Rectal smooth muscle tissue (tissue), 1 donor: ENCODE data around the gene ARHGAP22.

Experiments
- H3K27ac ChIP-seq: one replicate; pipeline ENCODE4 v1.7.0; 2013; ENCODE audit warnings: low read depth, low read length, inconsistent platforms
- H3K27me3 ChIP-seq: one replicate; pipeline ENCODE4 v1.7.0; 2013; ENCODE audit warnings: low read length; ENCODE audit not compliant: control insufficient read depth, insufficient read depth
- H3K36me3 ChIP-seq: one replicate; pipeline ENCODE4 v1.7.0; 2013; ENCODE audit warnings: low read length; ENCODE audit not compliant: control insufficient read depth, insufficient read depth
- H3K4me1 ChIP-seq: one replicate; pipeline ENCODE4 v1.7.0; 2013; ENCODE audit warnings: low read length; ENCODE audit not compliant: control insufficient read depth, insufficient read depth
- H3K4me3 ChIP-seq: one replicate; pipeline ENCODE4 v1.7.0; 2013; ENCODE audit warnings: low read length
- H3K9ac ChIP-seq: one replicate; pipeline ENCODE4 v1.7.0; 2013; ENCODE audit warnings: low read length

ARHGAP22 gene

GRCh38 chr10:48567346-48567745, 37.5 kb downstream of the ARHGAP22 start:
- Histone ChIP-seq H3K27me3 (no peaks in the 10 kb centered on the region), H3K27ac (no peak overlapping the region), H3K9ac (no peak overlapping the region), H3K36me3 (no peaks in the 10 kb centered on the region), H3K4me1 (no peaks in the 10 kb centered on the region), H3K4me3 (no peak overlapping the region)

GRCh38 chr10:48564466-48565160, 40.3 kb downstream of the ARHGAP22 start:
- H3K4me3 ChIP-seq, result no peak overlapping the region
- H3K27me3 ChIP-seq, result no peaks in the 10 kb centered on the region
- no peak overlapping the region for H3K9ac ChIP-seq
- no peak overlapping the region for H3K27ac ChIP-seq
- no peaks in the 10 kb centered on the region for H3K36me3 ChIP-seq
- H3K4me1 ChIP-seq, result no peaks in the 10 kb centered on the region

GRCh38 chr10:48557511-48558123, 47.3 kb downstream of the ARHGAP22 start:
- no peak overlapping the region for H3K4me3 ChIP-seq
- no peak overlapping the region for H3K9ac ChIP-seq
- no peak overlapping the region for H3K27ac ChIP-seq
- peaks cover 3% of the 10 kb centered on the region for H3K4me1 ChIP-seq
- H3K36me3 ChIP-seq, result no peaks in the 10 kb centered on the region
- no peaks in the 10 kb centered on the region for H3K27me3 ChIP-seq

GRCh38 chr10:48556713-48557112, 48.2 kb downstream of the ARHGAP22 start:
- Histone ChIP-seq H3K4me1 (peaks cover 3% of the 10 kb centered on the region), H3K4me3 (no peak overlapping the region), H3K27me3 (no peaks in the 10 kb centered on the region), H3K27ac (no peak overlapping the region), H3K9ac (no peak overlapping the region), H3K36me3 (no peaks in the 10 kb centered on the region)

GRCh38 chr10:48556065-48556464, 48.8 kb downstream of the ARHGAP22 start:
- Histone ChIP-seq H3K27ac (no peak overlapping the region), H3K4me1 (peaks cover 3% of the 10 kb centered on the region), H3K4me3 (no peak overlapping the region), H3K27me3 (no peaks in the 10 kb centered on the region), H3K36me3 (no peaks in the 10 kb centered on the region), H3K9ac (no peak overlapping the region)

- Histone ChIP-seq H3K27me3 (no peaks in the 10 kb centered on the region), H3K36me3 (no peaks in the 10 kb centered on the region), H3K27ac (no peak overlapping the region), H3K9ac (no peak overlapping the region), H3K4me1 (peaks cover 3% of the 10 kb centered on the region), H3K4me3 (no peak overlapping the region)
These were observed 49.4 kb downstream of the ARHGAP22 start for GRCh38 chr10:48555310-48556042.

- H3K9ac ChIP-seq, result no peak overlapping the region
- H3K36me3 ChIP-seq, result no peaks in the 10 kb centered on the region
- peaks cover 3% of the 10 kb centered on the region for H3K4me1 ChIP-seq
- no peak overlapping the region for H3K27ac ChIP-seq
- no peak overlapping the region for H3K4me3 ChIP-seq
- no peaks in the 10 kb centered on the region for H3K27me3 ChIP-seq
These were observed 50.2 kb downstream of the ARHGAP22 start for GRCh38 chr10:48554656-48555055.

- Histone ChIP-seq H3K36me3 (no peaks in the 10 kb centered on the region), H3K4me1 (peaks cover 3% of the 10 kb centered on the region), H3K27me3 (no peaks in the 10 kb centered on the region), H3K9ac (no peak overlapping the region), H3K27ac (no peak overlapping the region), H3K4me3 (no peak overlapping the region)
These were observed 50.6 kb downstream of the ARHGAP22 start for GRCh38 chr10:48554246-48554645.

GRCh38 chr10:48552946-48553564, 51.8 kb downstream of the ARHGAP22 start:
- Histone ChIP-seq H3K4me3 (no peak overlapping the region), H3K36me3 (no peaks in the 10 kb centered on the region), H3K4me1 (peaks cover 3% of the 10 kb centered on the region), H3K9ac (no peak overlapping the region), H3K27ac (no peak overlapping the region), H3K27me3 (no peaks in the 10 kb centered on the region)

- no peak overlapping the region for H3K27ac ChIP-seq
- no peaks in the 10 kb centered on the region for H3K27me3 ChIP-seq
- H3K36me3 ChIP-seq, result no peaks in the 10 kb centered on the region
- no peak overlapping the region for H3K4me3 ChIP-seq
- peaks cover 3% of the 10 kb centered on the region for H3K4me1 ChIP-seq
- H3K9ac ChIP-seq, result no peak overlapping the region
These were observed 52.8 kb downstream of the ARHGAP22 start for GRCh38 chr10:48551861-48552591.

- Histone ChIP-seq H3K36me3 (no peaks in the 10 kb centered on the region), H3K4me1 (peaks cover 3% of the 10 kb centered on the region), H3K27me3 (no peaks in the 10 kb centered on the region), H3K27ac (no peak overlapping the region), H3K4me3 (no peak overlapping the region), H3K9ac (no peak overlapping the region)
These were observed 53.9 kb downstream of the ARHGAP22 start for GRCh38 chr10:48550977-48551376.
